Thyroid gland (tissue), 4 donors: Measurements from ENCODE around the gene FAM76B.

ENCODE experiments used
- POLR2A ChIP-seq, 2 donors: fragments of 450-650 bp; IDR thresholded peaks; one replicate each; pipeline ENCODE4 v1.6.1; 2017; ENCODE audit warnings: antibody characterized with exemption in 2 of 2, mild to moderate bottlenecking in 2 of 2, moderate library complexity in 1 of 2
- TF ChIP-seq, protein P1 (sequence below), 6 experiments: fragments of 200-600 bp in 3 of 6; fragments of 450-650 bp in 3 of 6; sonication (generic) in 3 of 6; IDR thresholded peaks; one replicate each; pipeline ENCODE4 v1.5.1; 2016 to 2019; ENCODE audit warnings: antibody characterized with exemption in 6 of 6, mild to moderate bottlenecking in 2 of 6, inconsistent platforms in 1 of 6, moderate library complexity in 1 of 6

DNA sequence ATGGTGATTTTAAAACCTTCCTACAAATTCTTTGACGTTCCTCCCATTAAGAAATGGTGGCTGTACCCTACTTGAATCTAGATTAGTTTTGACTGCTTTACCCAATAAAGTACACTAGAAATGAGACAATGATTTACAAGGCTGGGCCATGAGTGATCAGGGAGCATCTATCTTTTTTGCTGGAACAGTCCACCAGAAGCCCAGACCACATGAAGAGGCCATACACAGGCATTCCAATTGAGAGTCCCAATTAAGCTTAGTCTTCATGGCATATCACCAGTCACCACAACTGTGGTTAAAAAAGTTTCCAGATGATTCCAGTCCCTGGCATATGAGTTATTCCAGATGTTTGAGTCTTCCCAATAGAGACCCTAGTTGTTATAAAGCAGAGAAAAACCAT, 39.5 kb downstream of the FAM76B start:
- TF ChIP-seq, protein P1, sequence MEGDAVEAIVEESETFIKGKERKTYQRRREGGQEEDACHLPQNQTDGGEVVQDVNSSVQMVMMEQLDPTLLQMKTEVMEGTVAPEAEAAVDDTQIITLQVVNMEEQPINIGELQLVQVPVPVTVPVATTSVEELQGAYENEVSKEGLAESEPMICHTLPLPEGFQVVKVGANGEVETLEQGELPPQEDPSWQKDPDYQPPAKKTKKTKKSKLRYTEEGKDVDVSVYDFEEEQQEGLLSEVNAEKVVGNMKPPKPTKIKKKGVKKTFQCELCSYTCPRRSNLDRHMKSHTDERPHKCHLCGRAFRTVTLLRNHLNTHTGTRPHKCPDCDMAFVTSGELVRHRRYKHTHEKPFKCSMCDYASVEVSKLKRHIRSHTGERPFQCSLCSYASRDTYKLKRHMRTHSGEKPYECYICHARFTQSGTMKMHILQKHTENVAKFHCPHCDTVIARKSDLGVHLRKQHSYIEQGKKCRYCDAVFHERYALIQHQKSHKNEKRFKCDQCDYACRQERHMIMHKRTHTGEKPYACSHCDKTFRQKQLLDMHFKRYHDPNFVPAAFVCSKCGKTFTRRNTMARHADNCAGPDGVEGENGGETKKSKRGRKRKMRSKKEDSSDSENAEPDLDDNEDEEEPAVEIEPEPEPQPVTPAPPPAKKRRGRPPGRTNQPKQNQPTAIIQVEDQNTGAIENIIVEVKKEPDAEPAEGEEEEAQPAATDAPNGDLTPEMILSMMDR (IDR thresholded peaks at IDR 0.05) = no peak
- no peak for TF ChIP-seq POLR2A (IDR thresholded peaks at IDR 0.05)
